DMS153 treated with DMSO at 0.1 percent for 48 hours (cell line): ENCODE results near the gene SST.
"Not testable (repeated sequence)": the region's sequence is repeated elsewhere in the genome, so short reads cannot be mapped to it uniquely, and the experiment has no call there.

Experiments
- DNase-seq: peaks from one replicate; lab custom pipeline; 2025; ENCODE audit not compliant: unreplicated experiment; lab: John Stamatoyannopoulos, UW

Gene SST

DNA sequence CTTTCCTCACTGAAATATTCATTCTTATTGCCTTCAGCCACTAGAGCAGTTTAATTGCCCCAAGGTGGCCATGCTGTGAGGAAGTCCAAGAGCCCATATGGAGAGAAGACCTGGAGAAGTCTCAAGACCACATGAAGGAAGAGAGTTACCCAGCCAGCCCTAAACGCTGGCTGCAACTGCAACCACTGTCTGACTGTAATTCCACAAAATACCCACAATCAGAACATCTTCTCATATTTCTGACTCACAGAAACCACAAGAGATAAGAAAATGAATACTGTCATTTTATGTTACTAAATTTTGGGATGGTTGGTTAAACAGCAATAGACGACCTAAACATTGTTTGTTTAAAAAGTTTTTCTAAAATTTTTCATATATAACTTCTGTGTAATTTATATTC lies 14.7 kb upstream of the SST start:
- DNase-seq, result no peak

DNA sequence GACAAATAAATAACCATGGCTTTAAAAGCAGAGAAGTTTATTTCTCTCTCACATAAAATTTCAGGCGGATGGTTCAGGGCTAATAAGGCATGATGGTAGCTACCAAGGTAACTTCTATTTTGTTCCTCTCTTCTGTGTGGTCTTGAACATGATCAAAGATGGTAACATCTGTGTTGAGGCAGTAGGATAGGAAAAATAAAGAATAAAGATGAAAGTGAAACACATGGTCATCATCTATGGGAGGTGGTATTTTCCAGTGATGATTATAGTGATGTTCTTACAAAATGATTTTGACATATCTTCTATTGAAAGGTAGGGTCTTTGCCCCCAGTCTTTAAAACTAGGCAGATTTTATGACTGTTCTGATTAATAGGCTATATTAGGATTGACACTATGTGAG lies 14.2 kb upstream of the SST start:
- DNase-seq, result no peak

DNA sequence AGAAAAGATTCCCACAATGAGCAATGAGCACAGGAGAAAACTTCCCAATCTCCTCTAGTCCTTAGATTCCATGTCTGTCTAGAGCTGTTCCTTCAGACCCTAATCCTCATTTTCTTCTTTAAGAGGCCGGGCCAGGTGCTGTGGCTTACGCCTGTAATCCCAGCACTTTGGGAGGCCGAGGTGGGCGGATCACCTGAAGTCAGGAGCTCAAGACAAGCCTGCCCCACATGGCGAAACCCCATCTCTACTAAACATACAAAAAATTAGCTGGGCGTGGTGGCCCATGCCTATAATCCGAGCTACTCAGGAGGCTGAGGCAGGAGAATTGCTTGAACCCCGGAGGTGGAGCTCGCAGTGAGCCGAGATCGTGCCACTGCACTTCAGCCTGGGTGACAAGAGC lies 11.6 kb upstream of the SST start:
- not testable (repeated sequence) for DNase-seq

DNA sequence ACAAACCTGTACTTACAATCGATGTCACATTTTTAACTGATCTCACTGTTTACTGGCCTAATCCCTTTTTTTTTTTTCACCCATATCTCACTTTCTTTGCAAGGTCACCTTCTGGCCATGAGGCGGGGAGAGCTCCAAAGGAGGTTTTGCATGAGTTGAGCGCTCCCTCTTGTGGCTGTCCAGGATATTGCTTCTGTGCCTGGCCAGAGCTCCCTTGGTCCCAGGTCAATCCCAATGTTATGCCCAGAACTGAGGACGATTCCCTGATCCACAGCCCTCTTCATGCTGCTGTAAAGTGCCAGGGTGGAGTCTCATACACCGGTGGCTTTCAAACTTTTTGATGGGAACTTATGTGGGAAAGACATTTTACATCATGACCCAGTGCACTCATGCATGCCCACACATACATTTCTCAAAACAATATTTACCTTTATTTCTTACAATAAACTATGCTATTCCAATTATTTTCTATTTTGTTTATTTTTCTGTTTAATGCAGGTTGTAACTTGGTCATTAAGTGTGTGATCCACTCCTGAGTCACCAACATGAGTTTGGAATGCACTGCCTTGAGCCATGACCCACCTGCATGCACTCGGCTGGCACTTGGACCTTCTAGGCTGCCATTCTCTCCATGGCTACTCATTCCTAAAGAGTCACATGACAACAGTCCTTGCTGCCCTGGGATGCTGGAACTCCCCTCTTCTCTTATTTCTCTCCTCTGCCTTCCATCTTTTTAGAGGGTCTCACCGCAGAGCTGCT lies 9.6 kb upstream of the SST start:
- peak; percentile 79 for DNase-seq

DNA sequence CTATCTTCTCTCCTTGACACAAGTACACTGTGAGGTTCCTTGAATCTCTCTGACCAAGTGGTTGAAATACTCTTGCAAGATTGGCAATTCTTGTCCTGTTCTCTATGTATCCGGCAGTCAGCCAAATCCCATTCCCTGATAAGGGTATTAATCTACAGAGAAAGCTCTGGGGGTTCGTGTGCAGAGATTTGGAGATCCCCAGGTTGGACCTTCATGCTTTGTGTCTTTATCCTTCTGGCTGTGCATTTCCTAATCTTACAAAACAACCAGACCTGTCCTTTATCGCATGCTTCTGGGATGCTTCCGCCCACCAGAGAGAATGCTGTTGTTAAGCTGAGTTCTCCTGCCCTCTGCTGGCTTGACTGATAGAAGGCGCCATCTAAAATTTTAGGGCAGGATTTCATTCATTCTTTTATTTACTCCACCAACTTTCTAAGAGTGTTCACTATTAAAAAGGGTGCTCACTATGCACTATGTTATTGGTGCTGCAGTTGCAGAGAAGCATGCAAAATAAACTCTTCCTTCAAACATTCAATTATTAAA lies 8.6 kb upstream of the SST start:
- peak; percentile 8 for DNase-seq

DNA sequence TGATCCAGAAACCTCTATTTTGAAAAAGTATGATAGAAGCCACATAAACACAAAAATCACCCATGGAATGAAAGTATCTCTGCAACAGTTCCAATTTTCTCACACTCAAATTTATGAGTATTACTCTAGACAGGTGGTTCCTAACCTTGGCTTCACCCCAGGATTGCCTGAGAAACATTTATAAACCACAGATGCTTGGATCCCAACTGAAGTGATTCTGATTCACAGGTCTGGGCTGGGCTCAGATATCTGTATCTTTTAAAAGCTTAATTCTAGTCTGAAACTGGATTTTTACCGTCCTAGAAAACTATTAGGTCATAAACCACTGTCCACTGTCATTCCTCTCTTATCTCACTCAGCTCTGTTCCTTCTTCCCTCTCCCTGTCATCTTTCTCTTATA lies 7.4 kb upstream of the SST start:
- no peak for DNase-seq

DNA sequence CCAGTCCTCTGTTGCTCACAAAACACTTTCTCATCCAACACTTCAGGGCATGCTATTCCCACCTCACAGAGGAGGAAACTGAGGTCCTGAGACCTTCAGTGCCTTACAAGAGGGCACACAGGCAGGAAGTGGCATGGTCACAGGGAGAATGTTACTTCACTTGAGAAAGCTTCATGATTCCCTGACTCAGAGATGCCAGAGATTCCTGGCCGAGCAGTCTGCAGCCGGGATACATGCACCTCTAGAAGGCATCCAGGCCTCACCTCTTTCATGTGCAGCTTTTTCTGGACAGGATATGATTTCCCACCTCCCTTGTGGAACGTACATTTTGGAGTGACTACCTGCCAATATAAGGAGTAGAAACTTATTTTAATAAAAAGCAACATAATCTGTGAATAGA lies 2.8 kb upstream of the SST start:
- DNase-seq, result no peak

DNA sequence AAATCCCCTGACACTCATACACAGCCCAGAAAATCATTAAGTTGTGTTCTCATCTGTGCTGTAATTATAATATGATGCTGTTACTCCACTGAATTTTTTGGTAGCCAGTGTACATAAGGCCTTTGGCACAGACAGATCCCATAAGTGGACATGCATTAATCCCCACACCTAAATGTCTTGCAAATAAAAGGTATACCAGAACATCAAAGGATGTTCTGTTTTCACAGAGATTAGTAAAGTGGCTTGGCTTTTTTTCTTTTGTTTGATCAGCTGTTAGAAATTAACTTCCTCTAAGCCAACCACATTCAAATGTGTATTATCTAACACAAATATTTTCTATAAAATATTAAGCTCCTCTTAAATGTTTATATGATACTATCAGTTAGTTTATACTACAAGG lies 2.7 kb downstream of the SST start:
- DNase-seq, result peak; percentile 36

DNA sequence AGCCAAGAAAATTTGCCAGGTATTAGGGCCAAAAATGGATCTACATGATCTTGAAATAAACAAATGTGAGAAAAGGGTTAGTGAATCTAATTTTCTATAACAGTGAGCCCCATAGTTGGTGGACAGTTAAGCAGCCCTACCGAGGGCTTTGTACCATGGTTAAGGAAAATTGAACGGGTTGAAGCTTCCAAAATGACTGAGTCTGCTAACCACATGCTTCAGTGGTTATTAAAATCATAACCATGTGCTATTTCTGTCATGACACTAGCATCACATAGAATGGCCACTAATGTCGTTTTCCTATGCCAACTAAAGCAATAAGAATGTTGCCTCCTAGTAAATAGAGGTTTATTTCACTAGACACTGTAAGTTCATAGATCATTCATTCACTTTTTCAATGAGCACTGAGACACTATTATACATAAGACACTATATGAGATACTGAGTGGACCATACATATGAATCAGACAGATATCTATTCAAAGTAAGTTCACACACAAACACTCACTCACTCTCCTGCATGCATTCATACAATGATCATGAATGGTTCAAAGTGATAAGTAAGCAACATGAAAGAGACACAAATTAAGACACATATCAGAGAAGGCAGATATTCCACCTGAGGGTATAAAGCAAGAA lies 4.3 kb downstream of the SST start:
- DNase-seq, result no peak

DNA sequence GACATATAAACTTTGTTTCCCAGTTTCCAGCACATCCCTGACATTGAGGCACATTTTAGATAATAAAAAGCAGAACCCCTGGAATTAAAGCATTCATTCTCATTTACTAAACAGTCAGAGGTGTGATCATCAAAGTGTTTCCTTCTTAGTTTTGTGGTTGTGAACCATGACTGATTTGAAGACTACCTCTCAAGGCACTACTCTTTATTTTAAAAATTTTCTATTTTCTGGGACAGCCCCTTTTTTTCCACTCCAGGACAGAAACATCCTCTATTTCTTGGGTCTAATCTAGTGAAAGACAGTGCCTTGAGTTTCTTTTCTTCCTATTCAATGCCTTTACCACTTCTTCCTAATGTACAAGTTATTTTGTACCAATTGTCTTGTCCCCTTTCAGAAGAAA lies 5.2 kb downstream of the SST start:
- DNase-seq, result no peak

DNA sequence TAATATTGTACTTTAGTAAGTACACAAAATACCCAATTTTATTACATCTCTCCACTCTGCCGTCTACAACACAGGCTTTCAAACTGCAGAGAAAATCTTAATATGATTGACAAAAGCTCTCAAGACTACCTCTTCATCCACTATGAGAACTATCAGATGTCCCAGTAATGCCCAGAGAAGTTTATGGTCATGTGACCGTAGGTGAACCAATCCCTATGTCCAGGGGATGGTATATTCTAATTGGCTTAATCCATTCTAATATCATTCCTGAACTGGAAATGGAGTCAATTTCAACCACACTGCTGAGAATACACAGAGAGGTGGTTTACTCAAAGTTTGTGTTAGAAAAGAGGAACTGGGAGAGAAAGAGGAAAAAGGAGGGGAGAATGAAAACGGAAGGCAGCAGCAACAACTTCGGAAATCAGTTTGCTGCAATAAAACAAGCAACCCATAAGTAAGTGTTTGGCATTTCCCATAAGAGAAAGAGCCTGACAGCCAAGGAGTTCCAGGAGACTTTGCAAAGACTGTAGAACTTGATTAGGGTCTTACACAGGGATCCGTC lies 7.3 kb downstream of the SST start:
- DNase-seq, result no peak

DNA sequence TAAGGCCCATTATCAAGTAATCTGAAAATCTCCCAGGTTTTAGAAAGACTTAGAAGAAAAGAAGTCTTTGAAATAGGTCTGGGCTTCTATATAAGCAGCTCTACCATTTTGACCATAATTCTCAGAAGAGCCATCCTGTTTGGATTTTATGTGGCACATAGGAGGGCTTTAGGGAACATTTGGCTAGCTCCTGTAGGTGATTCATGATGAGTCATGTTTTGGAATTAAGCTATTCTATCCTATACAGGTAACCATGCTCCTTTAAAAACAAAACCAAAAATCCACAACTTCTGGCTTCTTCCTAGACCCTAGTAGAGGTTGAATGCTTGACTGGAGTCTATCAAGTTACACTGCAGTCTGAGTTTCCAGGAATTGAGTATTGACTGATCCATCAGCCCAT lies 8.9 kb downstream of the SST start:
- no peak for DNase-seq

DNA sequence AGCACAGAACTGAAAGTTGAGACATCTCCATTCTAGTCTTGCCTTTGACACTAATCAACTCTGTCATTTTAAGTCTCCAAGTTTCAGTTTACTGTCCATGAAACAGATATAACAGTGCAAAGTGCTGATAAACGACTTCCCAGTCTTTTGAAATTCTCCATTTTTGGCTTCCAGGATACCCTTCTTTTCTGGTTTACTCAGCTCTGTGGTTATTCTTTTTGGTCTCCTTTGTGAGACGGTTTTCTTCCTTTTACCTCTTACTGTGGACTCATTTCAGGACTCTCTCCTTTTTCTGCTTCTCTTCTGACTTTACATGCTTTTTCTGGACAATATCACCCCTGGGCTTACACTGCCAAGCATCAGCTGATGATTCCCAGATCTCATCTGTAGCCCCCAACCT lies 18.9 kb downstream of the SST start:
- DNase-seq, result no peak

DNA sequence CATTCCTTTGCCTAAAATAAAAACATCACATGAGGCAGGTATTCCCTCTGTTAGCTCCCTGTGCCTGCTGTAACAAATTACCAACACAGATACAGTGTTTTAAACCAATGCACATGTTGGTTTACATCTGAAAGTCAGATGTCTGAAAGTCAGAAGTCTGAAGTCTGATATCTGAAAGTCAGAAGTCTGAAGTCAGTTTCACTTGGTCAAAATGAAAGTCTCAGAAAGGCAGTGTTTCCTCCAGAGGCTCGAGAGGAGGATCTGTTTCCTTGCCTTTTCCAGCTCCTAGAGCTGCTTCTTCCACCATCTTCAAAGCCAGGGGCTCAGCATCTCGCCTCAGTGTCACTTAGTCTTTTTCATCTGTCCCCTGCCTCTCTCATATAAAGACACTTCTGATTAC lies 22.0 kb downstream of the SST start:
- DNase-seq, result no peak

DNA sequence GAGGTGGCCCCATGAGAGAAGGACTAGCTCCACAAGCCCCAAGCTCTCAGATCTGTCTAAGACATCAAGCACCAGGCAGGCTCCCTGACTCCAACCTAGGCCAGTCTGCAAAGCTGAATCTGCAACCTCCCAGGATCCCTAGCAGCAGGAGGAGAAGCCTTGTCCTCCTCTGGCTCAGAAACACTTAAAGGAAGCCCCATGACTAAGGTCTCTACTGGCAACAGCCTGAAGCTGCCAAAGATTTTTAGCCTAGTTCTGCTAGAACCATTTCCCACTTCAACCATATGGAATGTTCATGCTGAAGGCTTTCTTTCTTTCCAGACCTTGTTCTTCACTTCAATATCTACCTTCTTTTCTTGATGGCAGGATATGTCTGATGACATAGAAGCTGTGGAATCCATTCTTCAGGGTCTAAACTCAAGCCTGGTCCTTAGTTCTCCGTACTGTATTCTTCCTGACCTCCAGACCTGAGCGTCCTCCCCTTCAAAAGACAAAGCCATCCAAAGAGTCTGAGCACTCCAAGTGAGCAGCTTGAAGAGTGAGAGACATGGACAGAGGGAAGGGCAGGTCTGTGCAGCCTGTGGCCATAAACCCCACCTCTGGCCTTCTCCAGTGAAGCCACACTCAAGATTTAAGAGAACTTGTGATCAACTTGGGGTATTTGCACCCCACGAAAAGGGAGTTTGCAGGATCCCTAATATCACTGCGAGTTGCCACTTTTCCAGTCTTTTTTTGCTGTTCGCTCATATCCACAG lies 23.1 kb downstream of the SST start:
- no peak for DNase-seq

DNA sequence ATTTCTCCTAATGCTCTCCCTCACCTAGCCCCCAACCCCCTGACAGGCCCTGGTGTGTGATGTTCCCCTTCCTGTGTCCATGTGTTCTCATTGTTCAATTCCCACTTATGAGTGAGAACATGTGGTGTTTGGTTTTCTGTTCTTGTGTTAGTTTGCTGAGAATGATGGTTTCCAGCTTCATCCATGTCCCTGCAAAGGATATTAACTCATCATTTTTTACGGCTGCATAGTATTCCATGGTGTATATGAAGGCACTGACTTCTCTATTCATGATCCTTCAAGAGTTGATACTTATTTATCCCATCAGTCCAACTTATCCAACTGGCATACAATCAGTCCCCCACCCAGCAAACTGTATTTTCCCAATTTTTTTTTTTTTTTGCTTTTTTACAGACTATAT lies 24.8 kb downstream of the SST start:
- DNase-seq, result not testable (repeated sequence)

DNA sequence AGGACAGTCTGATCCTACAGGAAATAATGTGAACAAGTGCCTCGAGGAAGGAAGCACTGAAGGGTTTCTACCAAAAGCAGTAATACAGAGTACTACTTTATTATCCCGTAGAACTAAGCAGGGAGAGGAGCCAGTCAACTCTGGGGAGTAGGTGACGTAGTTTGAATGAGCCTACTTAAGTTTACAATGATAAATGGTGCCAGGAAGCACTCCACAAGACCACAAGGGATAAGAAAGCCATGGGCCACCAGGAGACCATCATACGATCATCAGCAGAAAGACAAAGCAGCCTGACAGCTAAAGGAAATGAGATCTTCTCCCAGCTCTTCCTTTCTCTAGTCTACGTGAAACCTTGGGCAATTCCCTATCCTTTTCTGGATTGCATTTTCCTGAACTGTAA lies 27.3 kb downstream of the SST start:
- no peak for DNase-seq

DNA sequence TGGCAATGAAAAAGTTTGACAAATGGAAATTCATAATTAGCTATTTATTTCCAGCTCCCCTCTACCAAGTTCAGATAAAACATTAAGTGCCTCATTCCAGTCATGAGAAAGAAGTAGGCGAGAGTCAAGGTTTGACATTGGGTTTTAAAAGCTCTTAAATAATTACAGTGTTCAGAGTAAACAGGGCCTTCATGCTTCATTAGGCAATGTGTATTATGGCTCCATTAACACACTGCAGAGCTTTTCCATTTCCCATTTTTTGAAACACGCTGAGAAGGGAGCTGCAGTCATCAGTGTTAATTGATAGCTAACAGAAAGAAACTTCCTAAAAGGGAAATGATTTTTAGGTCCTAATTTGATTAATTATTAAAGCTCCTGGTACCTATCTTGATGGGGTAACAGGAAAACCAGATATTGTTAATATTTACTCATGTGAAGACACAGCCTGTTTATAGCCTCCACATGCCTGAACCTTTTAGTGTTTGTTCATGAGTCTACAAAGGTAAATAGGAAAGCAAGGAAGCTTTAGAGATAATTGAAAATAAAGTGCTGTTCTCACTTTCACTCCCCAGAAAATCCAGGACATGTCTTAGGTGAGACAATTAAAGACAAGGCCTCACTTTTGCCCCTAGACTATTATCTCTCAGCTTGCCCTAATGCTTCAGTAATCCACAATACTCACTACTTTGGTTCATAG lies 28.7 kb downstream of the SST start:
- no peak for DNase-seq

DNA sequence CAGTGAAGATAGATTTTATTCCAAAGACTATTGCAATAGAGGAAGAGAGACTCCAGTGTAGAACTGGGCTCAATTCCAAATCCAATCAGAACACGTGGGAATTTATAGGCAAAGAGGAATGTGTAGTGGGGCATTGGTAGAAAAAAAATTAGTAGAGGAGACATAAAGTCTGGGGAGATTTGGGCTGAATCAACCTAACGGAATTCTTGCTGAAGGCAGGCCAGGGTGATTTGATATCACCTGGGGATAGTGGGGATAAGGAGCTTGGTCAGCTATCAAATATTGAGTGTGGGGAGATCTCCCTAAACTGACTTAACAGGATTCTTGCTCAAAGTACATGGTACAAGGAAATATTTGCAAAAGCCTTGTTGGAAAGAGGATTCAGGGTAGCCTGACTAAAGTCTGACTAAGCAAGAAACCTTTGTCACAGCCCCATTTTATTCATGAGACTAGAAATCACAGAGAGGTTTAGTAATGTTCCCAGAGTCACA lies 29.6 kb downstream of the SST start:
- DNase-seq, result no peak

DNA sequence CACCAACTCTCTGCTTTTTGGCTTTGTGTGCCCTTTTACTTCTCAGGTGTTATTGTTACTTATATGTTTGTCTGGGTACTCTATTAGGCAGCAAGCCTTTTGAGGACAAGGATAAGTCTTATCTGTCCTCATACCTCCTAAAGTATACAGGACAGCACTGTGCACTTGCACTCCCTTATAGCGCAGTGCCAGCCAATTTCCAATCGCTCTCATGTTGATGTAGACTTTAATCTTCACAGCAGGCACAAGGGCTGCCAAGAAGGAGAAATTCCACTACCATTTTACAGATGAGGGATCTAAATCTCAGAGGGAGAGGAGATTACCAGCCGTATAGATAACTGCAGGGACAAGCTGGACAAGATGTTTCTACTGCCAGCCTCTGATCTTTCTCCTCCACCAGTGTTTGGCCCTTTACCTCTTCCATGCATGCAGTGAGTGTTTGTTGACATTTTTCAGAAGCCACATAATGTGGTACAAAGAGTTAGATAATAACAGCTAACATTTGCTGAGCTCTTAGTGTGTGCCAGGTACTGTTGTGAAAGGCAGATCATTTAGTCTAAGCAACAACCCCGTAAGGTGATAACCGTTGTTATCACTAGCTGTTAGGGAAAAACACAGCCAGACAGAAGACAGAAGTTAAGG lies 30.1 kb downstream of the SST start:
- peak; percentile 24 for DNase-seq
